ENCODE results near the gene SMC1B.

Gene SMC1B

GRCh38 chr22:45429981-45430775 is 16.8 kb upstream of the SMC1B start:
- no peak overlapping the region for H3K27ac Mint-ChIP-seq

GRCh38 chr22:45429424-45429823 is 16.0 kb upstream of the SMC1B start:
- Mint-ChIP-seq H3K27ac (no peak overlapping the region), H3K36me3 (ENCODE audit: low read depth) (no peaks in the 10 kb centered on the region), H3K9me3 (no peaks in the 10 kb centered on the region), H3K27me3 (no peaks in the 10 kb centered on the region), H3K4me3 (no peak overlapping the region), H3K4me1 (ENCODE audit: low read depth) (no peaks in the 10 kb centered on the region)

More at GRCh38 chr22:45429981-45430775, 16.8 kb upstream of the SMC1B start:
- Mint-ChIP-seq H3K4me1 (ENCODE audit: low read depth) (peaks cover under 1% of the 10 kb centered on the region), H3K9me3 (no peaks in the 10 kb centered on the region), H3K4me3 (no peak overlapping the region), H3K27me3 (no peaks in the 10 kb centered on the region), H3K36me3 (ENCODE audit: low read depth) (no peaks in the 10 kb centered on the region)

GRCh38 chr22:45428391-45429385 is 15.3 kb upstream of the SMC1B start:
- no peaks in the 10 kb centered on the region for H3K36me3 Mint-ChIP-seq (ENCODE audit: low read depth)
- H3K27ac Mint-ChIP-seq: no peak overlapping the region
- H3K9me3 Mint-ChIP-seq: no peaks in the 10 kb centered on the region
- H3K4me1 Mint-ChIP-seq (ENCODE audit: low read depth): no peaks in the 10 kb centered on the region
- H3K4me3 Mint-ChIP-seq: no peak overlapping the region
- no peaks in the 10 kb centered on the region for H3K27me3 Mint-ChIP-seq

GRCh38 chr22:45427114-45427513 is 13.7 kb upstream of the SMC1B start:
- no peaks in the 10 kb centered on the region for H3K36me3 Mint-ChIP-seq (ENCODE audit: low read depth)
- H3K27ac Mint-ChIP-seq: no peak overlapping the region
- H3K4me3 Mint-ChIP-seq: no peak overlapping the region
- H3K27me3 Mint-ChIP-seq: no peaks in the 10 kb centered on the region
- no peaks in the 10 kb centered on the region for H3K4me1 Mint-ChIP-seq (ENCODE audit: low read depth)
- no peaks in the 10 kb centered on the region for H3K9me3 Mint-ChIP-seq

- H3K27ac Mint-ChIP-seq: no peak overlapping the region
- no peaks in the 10 kb centered on the region for H3K27me3 Mint-ChIP-seq
- no peaks in the 10 kb centered on the region for H3K4me1 Mint-ChIP-seq (ENCODE audit: low read depth)
- H3K9me3 Mint-ChIP-seq: no peaks in the 10 kb centered on the region
- H3K36me3 Mint-ChIP-seq (ENCODE audit: low read depth): peaks cover 4% of the 10 kb centered on the region
- no peak overlapping the region for H3K4me3 Mint-ChIP-seq
Measured at GRCh38 chr22:45426387-45426786, 13.0 kb upstream of the SMC1B start.

DNA sequence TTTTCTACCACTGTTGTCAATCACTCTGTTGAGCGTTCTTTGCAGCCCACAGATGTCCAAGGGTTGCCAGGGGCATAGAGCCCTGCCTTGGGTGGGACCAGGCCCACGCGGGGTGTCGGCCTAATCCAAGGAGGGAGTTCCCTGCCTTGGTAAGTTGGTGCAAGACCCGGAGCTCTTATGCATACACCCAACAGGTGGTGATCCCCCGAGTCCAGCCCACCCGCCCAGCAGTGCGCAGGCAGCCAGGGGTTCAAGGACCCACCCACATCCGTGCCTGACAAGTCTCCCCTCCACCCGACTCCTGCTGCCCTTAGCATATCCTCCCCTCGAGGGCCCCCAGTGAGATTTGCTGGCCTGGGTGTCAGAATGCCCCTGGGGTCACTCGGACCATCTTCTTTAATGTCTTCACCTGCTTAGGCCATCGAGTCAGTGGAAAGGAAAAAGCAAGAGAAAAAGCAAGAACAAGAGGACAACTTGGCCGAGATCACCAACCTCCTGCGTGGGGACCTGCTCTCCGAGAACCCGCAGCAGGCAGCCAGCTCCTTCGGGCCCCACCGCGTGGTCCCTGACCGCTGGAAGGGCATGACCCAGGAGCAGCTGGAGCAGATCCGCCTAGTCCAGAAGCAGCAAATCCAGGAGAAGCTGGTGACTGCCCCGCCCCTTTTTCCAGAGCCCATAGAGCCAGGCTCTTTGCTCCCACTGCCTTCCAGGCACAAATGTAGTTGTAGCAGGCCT is 12.3 kb upstream of the SMC1B start:
- Mint-ChIP-seq H3K36me3 (ENCODE audit: low read depth) (peaks cover 4% of the 10 kb centered on the region), H3K4me1 (ENCODE audit: low read depth) (no peaks in the 10 kb centered on the region), H3K9me3 (no peaks in the 10 kb centered on the region), H3K27me3 (no peaks in the 10 kb centered on the region), H3K4me3 (no peak overlapping the region), H3K27ac (no peak overlapping the region)

GRCh38 chr22:45425101-45425500 is 11.7 kb upstream of the SMC1B start:
- H3K9me3 Mint-ChIP-seq: no peaks in the 10 kb centered on the region
- peaks cover 5% of the 10 kb centered on the region for H3K36me3 Mint-ChIP-seq (ENCODE audit: low read depth)
- no peaks in the 10 kb centered on the region for H3K4me1 Mint-ChIP-seq (ENCODE audit: low read depth)
- no peak overlapping the region for H3K4me3 Mint-ChIP-seq
- no peaks in the 10 kb centered on the region for H3K27me3 Mint-ChIP-seq
- no peak overlapping the region for H3K27ac Mint-ChIP-seq

- Mint-ChIP-seq H3K9me3 (no peaks in the 10 kb centered on the region), H3K4me3 (no peak overlapping the region), H3K27me3 (no peaks in the 10 kb centered on the region), H3K27ac (no peak overlapping the region), H3K4me1 (ENCODE audit: low read depth) (no peaks in the 10 kb centered on the region), H3K36me3 (ENCODE audit: low read depth) (peaks cover 9% of the 10 kb centered on the region)
Measured at GRCh38 chr22:45424241-45424731, 10.9 kb upstream of the SMC1B start.

DNA sequence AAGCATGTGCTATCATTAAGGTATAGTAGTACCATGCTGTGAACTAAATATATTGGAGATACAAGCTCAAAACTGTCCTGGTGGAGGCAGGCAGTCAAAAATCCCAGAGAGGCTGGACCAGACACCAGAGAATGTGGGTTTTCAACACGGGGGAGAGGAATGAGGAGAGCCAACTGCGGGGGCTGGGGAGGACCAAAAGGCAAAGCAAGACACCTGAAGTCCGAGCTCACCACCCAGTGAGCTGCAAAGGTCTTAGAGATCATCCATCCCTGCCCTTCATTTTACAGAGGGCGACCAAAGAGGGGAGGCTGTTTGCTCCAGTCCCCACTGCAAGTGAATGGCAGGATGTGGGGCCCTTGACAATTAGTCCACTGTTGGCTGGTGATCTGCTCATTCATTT is 10.1 kb upstream of the SMC1B start:
- no peak overlapping the region for H3K4me3 Mint-ChIP-seq
- no peaks in the 10 kb centered on the region for H3K4me1 Mint-ChIP-seq (ENCODE audit: low read depth)
- H3K9me3 Mint-ChIP-seq: no peaks in the 10 kb centered on the region
- H3K36me3 Mint-ChIP-seq (ENCODE audit: low read depth): peaks cover 15% of the 10 kb centered on the region
- H3K27me3 Mint-ChIP-seq: no peaks in the 10 kb centered on the region
- no peak overlapping the region for H3K27ac Mint-ChIP-seq

DNA sequence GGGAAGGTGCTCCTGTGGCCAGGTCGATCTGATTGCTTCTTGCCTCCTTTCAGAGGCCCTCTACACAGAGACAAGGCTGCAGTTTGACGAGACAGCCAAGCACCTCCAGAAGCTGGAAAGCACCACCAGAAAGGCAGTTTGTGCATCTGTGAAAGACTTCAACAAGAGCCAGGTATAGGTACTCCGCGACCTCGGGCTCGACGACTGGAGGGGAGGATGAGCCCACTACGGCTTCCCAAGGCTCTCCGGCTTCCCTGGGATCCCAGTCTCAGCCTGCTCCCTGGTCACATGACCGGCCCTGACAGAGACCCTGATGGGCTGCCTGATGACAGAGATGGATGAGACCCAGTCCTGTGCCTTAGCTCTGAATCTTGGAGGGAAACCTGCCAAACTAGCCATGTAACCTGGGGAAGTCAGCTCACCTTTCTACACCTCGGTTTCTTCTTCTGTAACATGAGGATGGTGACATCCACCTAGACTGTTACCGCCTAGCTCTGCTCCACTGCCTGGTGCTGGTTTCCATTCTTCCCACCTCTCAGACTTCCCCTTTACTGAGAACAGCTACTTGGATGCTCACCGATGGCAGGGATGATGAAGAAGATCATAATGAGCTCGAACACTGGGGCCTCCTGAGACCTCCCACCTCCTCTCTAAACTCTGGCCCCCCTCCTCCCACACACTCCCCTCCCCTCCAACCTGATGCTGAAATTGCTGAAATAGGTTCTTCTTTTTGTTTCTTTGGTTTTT is 9.0 kb upstream of the SMC1B start:
- H3K36me3 Mint-ChIP-seq (ENCODE audit: low read depth): peaks cover 15% of the 10 kb centered on the region
- H3K9me3 Mint-ChIP-seq: no peaks in the 10 kb centered on the region
- no peak overlapping the region for H3K4me3 Mint-ChIP-seq
- H3K4me1 Mint-ChIP-seq (ENCODE audit: low read depth): no peaks in the 10 kb centered on the region
- no peak overlapping the region for H3K27ac Mint-ChIP-seq
- H3K27me3 Mint-ChIP-seq: no peaks in the 10 kb centered on the region

GRCh38 chr22:45421349-45422055 is 8.1 kb upstream of the SMC1B start:
- H3K9me3 Mint-ChIP-seq: no peaks in the 10 kb centered on the region
- H3K4me3 Mint-ChIP-seq: no peak overlapping the region
- no peaks in the 10 kb centered on the region for H3K4me1 Mint-ChIP-seq (ENCODE audit: low read depth)
- H3K36me3 Mint-ChIP-seq (ENCODE audit: low read depth): peaks cover 15% of the 10 kb centered on the region
- H3K27me3 Mint-ChIP-seq: no peaks in the 10 kb centered on the region
- no peak overlapping the region for H3K27ac Mint-ChIP-seq

GRCh38 chr22:45420539-45420938 is 7.1 kb upstream of the SMC1B start:
- H3K4me3 Mint-ChIP-seq: no peak overlapping the region
- H3K27ac Mint-ChIP-seq: no peak overlapping the region
- peaks cover 15% of the 10 kb centered on the region for H3K36me3 Mint-ChIP-seq (ENCODE audit: low read depth)

DNA sequence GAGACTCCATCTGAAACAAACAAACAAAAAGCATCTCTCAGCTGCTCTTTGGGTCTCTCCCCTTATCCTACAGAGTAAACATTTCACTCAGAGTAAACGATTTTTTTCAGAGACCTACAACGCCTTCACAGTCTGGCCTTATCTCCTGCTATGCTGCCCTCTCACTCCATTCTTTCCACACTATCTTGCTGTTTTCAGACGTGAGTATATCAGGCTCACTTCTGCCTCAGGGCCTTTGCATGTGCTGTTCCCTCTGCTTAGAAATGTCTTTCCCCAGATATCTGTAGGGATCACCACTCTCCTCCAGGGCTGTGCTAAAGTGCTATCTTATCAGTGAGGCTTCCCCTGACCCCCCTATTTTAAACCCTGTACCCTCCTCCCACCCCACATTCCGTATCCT is 6.6 kb upstream of the SMC1B start:
- Mint-ChIP-seq H3K27ac (no peak overlapping the region), H3K36me3 (ENCODE audit: low read depth) (peaks cover 15% of the 10 kb centered on the region), H3K4me1 (ENCODE audit: low read depth) (no peaks in the 10 kb centered on the region), H3K27me3 (no peaks in the 10 kb centered on the region), H3K9me3 (no peaks in the 10 kb centered on the region), H3K4me3 (no peak overlapping the region)

More at GRCh38 chr22:45420539-45420938, 7.1 kb upstream of the SMC1B start:
- Mint-ChIP-seq H3K27me3 (no peaks in the 10 kb centered on the region), H3K9me3 (no peaks in the 10 kb centered on the region), H3K4me1 (ENCODE audit: low read depth) (no peaks in the 10 kb centered on the region)

All from stimulated activated naive CD8-positive, alpha-beta T cell treated with anti-CD3 and anti-CD28 coated beads, Interleukin-15, Interleukin-2, amounts not matched to agents 100 ng/mL and 50 ng/mL, for 24 hours (primary cell).